Karpas-422 (cell line): ENCODE measurements around the gene OR6C75. TPM values are rescaled to one million over a fixed set of nuclear protein-coding genes. Genes with fewer than 3 reads are reported as not detected.
"Not testable (repeated sequence)": the region's sequence is repeated elsewhere in the genome, so short reads cannot be mapped to it uniquely, and the experiment has no call there.

Source experiments
- DNase-seq: peaks from one replicate; pipeline ENCODE4 v3.0.0-alpha.2; 2015
- H2AFZ ChIP-seq: fragments of 200-600 bp; sonication (generic); 2 replicates; pipeline ENCODE4 v1.6.1; 2014; ENCODE audit warnings: antibody characterized with exemption, low read length, mixed read lengths
- H3K27ac ChIP-seq: fragments of 200-600 bp; sonication (generic); 2 replicates; pipeline ENCODE4 v1.5.1; 2014; ENCODE audit warnings: mild to moderate bottlenecking, low read length, moderate library complexity
- H3K27me3 ChIP-seq: fragments of 200-600 bp; sonication (generic); 2 replicates; pipeline ENCODE4 v1.6.1; 2014; ENCODE audit warnings: low read length, mixed read lengths
- H3K36me3 ChIP-seq: fragments of 200-600 bp; sonication (generic); 2 replicates; pipeline ENCODE4 v1.6.1; 2014; ENCODE audit warnings: low read length, mixed read lengths; ENCODE audit not compliant: insufficient read depth
- H3K4me1 ChIP-seq: fragments of 200-600 bp; sonication (generic); 2 replicates; pipeline ENCODE4 v1.6.1; 2014; ENCODE audit warnings: mild to moderate bottlenecking, low read length, mixed read lengths
- H3K4me2 ChIP-seq: fragments of 200-600 bp; sonication (generic); 2 replicates; pipeline ENCODE4 v1.6.1; 2014; ENCODE audit warnings: low read length, low read depth, mild to moderate bottlenecking; ENCODE audit not compliant: poor library complexity, severe bottlenecking
- H3K4me3 ChIP-seq: fragments of 200-600 bp; sonication (generic); 2 replicates; pipeline ENCODE4 v1.5.1; 2014; ENCODE audit warnings: mild to moderate bottlenecking, antibody characterized with exemption, low read length, mixed read lengths
- H3K79me2 ChIP-seq: fragments of 200-600 bp; sonication (generic); 2 replicates; pipeline ENCODE4 v1.6.1; 2014; ENCODE audit warnings: mild to moderate bottlenecking, low read length, mixed read lengths
- H3K9ac ChIP-seq: fragments of 200-600 bp; sonication (generic); 2 replicates; pipeline ENCODE4 v1.6.0; 2014; ENCODE audit warnings: low read length
- H3K9me2 ChIP-seq: fragments of 200-600 bp; sonication (generic), shearing (Covaris generic); replicated peaks from 2 replicates; pipeline ENCODE4 v1.6.0; 2014; ENCODE audit warnings: mild to moderate bottlenecking, low read length, moderate library complexity; ENCODE audit not compliant: insufficient read depth
- H3K9me3 ChIP-seq: fragments of 300-700, 200-600 bp; sonication (generic); 2 replicates; pipeline ENCODE4 v1.6.1; 2014; ENCODE audit warnings: low read length, mixed read lengths
- H4K20me1 ChIP-seq: fragments of 200-600 bp; sonication (generic); 2 replicates; pipeline ENCODE4 v1.6.1; 2014; ENCODE audit warnings: mild to moderate bottlenecking, antibody characterized with exemption, low read length, low read depth; ENCODE audit not compliant: insufficient read depth
- total RNA-seq: library from RNA; depleted of rRNA; stranded (reverse); fragments of >200 nt; shearing (Covaris generic); gene quantifications from 2 replicates; pipeline ENCODE4 v1.2.3, GENCODE V29; 2014; ENCODE audit warnings: low replicate concordance; rRNA removed

The OR6C75 gene
- total RNA-seq: not detected in 2 replicates

DNA sequence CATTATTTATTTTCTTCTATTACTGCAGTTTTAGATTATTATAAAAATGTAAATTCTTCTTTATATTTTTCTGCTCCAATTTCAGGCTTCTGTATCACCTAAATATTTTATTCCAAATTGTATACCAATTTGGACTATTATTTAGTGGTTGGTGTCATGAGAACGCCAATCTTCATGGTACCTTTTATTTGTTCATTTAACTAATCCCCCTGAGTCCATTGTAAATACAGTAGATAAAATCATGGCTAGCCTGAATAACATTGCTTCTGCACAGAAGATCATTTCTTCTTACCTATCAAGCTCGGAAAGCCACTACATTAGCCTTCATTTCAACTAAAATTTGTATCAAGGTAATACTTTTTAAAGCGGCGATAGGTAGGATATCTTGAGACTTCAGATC is at the start of gene OR6C75:
Gene OR6C75 (plus strand): TSS at position 301 of the 400 bp plus-strand sequence. CDS start 2,136 bp downstream, outside the sequence.
- Histone ChIP-seq H3K4me2 (no peak within 1 kb of the TSS), H3K36me3 (no peaks in the 10 kb centered on the region), H3K79me2 (no peaks in the 10 kb centered on the region), H3K4me3 (no peak within 1 kb of the TSS), H3K27ac (no peak within 1 kb of the TSS), H3K9me3 (no peaks in the 10 kb centered on the region), H3K4me1 (no peaks in the 10 kb centered on the region), H3K9ac (no peak within 1 kb of the TSS), H3K27me3 (no peaks in the 10 kb centered on the region), H3K9me2 (no peaks in the 10 kb centered on the region), H4K20me1 (no peaks in the 10 kb centered on the region), H2AFZ (no peak within 1 kb of the TSS)
- DNase-seq: no peak

DNA sequence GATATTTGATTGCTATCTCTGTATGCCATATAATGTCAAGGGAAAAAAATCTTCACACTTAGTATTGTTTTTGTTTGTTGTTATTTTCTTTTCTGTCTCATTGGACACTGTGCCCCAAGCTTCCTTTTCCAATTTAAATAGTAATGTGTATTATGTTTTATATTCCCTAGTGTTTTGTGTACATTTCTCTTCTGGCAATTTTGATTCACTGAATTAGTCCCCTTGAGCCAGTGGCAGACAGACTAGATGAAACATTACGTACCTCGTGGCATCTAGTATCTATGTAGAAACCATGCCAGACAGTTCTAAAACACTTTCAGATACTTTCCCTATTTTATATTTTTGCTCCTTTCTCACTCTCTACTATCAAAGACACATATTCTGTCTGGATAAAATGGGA is 48.7 kb upstream of the OR6C75 start, which contains the start of gene OR6C1:
Gene OR6C1 (plus strand): TSS at position 301 of the 400 bp plus-strand sequence. CDS start 6,257 bp downstream, outside the sequence.
- H3K9me3 ChIP-seq: no peaks in the 10 kb centered on the region
- no peak within 1 kb of the TSS for H3K4me2 ChIP-seq
- H3K27ac ChIP-seq: no peak within 1 kb of the TSS
- H4K20me1 ChIP-seq: no peaks in the 10 kb centered on the region
- no peak within 1 kb of the TSS for H3K9ac ChIP-seq
- H3K4me1 ChIP-seq: no peaks in the 10 kb centered on the region
- no peak for DNase-seq
- H2AFZ ChIP-seq: no peak within 1 kb of the TSS
- no peaks in the 10 kb centered on the region for H3K9me2 ChIP-seq
- no peaks in the 10 kb centered on the region for H3K27me3 ChIP-seq
- no peaks in the 10 kb centered on the region for H3K36me3 ChIP-seq
- no peak within 1 kb of the TSS for H3K4me3 ChIP-seq
- no peaks in the 10 kb centered on the region for H3K79me2 ChIP-seq

DNA sequence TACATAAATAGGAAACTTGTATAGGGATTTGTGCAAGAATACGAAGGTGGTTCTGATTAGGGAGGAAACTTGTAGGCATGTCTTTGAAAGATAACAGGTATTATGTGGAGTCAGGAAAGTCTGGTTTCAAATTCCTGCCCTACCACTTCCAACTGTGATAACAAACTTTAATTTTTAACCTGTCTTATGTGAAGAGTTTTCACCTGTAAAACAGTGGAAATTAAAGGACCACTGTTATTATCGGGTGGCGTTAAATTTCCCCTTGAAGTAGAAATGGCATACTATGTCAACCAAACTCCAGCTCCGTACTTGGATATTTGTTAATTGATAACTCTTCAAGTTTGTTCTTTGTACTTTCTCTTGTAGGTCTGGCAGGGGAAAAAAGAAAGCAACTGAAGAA is 42.6 kb upstream of the OR6C75 start:
- no peaks in the 10 kb centered on the region for H4K20me1 ChIP-seq
- no peak overlapping the region for H3K4me3 ChIP-seq
- H3K27ac ChIP-seq: no peak overlapping the region
- H3K4me1 ChIP-seq: no peaks in the 10 kb centered on the region
- H2AFZ ChIP-seq: no peak overlapping the region
- no peaks in the 10 kb centered on the region for H3K9me2 ChIP-seq
- no peak overlapping the region for H3K9ac ChIP-seq
- no peak for DNase-seq
- H3K79me2 ChIP-seq: no peaks in the 10 kb centered on the region
- no peak overlapping the region for H3K4me2 ChIP-seq
- no peaks in the 10 kb centered on the region for H3K27me3 ChIP-seq
- no peaks in the 10 kb centered on the region for H3K9me3 ChIP-seq
- no peaks in the 10 kb centered on the region for H3K36me3 ChIP-seq

DNA sequence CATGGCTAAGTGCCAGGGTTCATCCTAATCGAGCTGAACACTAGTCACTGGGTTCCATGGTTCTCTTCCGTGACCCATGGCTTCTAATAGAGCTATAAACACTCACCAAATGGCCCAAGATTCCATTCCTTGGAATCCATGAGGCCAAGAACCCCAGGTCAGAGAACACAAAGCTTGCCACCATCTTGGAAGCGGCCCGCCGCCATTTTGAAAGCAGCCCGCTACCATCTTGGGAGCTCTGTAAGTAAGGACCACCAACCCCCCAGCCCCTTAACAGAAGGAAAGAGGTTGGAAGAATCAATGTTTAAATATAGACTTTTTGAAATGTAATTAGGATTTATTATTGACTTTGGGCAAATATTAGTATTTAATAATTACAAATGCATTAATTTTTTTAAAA is 37.0 kb upstream of the OR6C75 start:
- H3K27ac ChIP-seq, H3K9me2 ChIP-seq, H3K36me3 ChIP-seq, H4K20me1 ChIP-seq, H2AFZ ChIP-seq, H3K27me3 ChIP-seq, H3K79me2 ChIP-seq, H3K4me2 ChIP-seq, H3K4me1 ChIP-seq, H3K4me3 ChIP-seq, DNase-seq, H3K9ac ChIP-seq, H3K9me3 ChIP-seq: not testable (repeated sequence)

DNA sequence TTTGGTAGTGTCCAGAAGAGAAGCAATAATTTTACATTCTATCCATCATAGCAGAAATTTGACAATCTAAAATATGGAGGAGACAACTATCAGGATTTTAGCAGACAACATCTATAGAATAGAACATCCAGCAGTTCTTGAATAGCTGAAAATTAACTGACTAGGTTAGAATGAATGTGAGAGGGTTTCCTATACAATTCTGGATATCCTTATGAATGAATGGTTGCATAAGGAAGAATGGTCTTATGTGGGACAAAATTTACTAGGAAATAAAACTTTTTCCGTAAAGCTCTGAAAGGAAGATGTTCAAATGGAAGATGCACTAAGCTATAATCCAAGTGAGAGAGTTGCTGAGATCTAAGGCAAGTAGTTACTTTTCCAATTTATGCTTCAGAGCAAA is 32.3 kb upstream of the OR6C75 start, which contains the start of gene OR6C3:
Gene OR6C3 (plus strand): TSS at position 301 of the 400 bp plus-strand sequence. CDS start 955 bp downstream, outside the sequence.
- no peaks in the 10 kb centered on the region for H4K20me1 ChIP-seq
- no peak within 1 kb of the TSS for H3K9ac ChIP-seq
- no peak within 1 kb of the TSS for H2AFZ ChIP-seq
- H3K9me3 ChIP-seq: no peaks in the 10 kb centered on the region
- no peak within 1 kb of the TSS for H3K27ac ChIP-seq
- DNase-seq: no peak
- H3K36me3 ChIP-seq: no peaks in the 10 kb centered on the region
- no peaks in the 10 kb centered on the region for H3K4me1 ChIP-seq
- no peak within 1 kb of the TSS for H3K4me3 ChIP-seq
- H3K79me2 ChIP-seq: no peaks in the 10 kb centered on the region
- no peak within 1 kb of the TSS for H3K4me2 ChIP-seq
- H3K9me2 ChIP-seq: no peaks in the 10 kb centered on the region
- no peaks in the 10 kb centered on the region for H3K27me3 ChIP-seq

DNA sequence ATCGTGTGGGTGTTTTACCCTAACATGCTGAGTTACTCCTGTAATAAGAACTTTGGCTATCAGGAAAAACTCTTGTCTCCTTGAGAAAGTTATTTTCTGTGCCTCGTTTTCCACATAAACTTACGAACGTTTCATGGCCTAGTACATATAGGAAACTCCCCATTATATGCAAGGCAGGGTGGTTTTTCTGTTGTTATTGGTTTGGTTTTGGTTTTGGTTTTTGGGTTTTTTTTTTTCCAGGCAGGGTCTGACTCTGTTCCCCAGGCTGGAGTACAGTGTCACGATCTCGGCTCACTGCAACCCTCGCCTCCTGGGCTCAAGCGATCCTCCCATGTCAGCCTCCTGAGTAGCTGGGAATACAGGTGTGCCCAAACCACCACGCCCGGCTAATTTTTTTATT is 26.8 kb upstream of the OR6C75 start:
- Histone ChIP-seq H3K9ac (no peak overlapping the region), H3K27ac (no peak overlapping the region), H2AFZ (no peak overlapping the region), H3K4me2 (no peak overlapping the region), H3K36me3 (no peaks in the 10 kb centered on the region), H3K9me3 (no peaks in the 10 kb centered on the region), H4K20me1 (no peaks in the 10 kb centered on the region), H3K27me3 (no peaks in the 10 kb centered on the region), H3K9me2 (no peaks in the 10 kb centered on the region), H3K79me2 (no peaks in the 10 kb centered on the region), H3K4me1 (no peaks in the 10 kb centered on the region), H3K4me3 (no peak overlapping the region)
- DNase-seq: no peak

DNA sequence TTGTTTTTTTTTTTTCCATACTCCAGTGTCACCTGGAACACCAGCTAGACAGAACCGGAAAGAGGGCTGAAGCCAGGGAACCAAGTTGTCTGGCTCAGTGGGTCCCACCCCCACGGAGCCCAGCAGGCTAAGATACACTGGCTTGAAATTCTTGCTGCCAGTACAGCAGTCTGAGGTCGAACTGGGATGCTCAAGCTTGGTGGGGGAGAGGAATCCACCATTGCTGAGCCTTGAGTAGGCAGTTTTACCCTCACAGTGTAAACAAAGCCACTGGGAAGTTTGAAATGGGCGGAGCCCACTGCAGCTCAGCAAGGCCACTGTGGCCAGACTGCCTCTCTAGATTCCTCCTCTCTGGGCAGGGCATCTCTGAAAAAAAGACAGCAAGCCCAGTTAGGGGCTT is 7.4 kb upstream of the OR6C75 start:
- H3K9ac ChIP-seq, H3K4me1 ChIP-seq, H3K27ac ChIP-seq, H3K4me2 ChIP-seq, H3K4me3 ChIP-seq, H3K36me3 ChIP-seq, H3K9me2 ChIP-seq, H3K9me3 ChIP-seq, H4K20me1 ChIP-seq, DNase-seq, H2AFZ ChIP-seq, H3K27me3 ChIP-seq, H3K79me2 ChIP-seq: not testable (repeated sequence)

DNA sequence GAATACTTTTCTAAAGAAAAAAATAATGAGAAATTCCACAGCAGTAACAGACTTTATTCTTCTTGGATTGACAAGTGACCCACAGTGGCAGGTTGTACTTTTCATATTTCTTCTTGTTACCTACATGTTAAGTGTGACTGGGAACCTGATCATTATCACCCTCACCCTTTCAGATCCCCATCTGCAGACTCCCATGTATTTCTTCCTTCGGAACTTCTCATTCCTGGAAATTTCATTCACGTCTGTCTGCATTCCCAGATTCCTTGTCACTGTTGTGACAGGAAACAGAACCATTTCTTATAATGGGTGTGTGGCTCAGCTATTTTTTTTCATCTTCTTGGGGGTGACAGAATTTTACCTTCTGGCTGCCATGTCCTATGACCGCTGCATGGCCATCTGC is 2.3 kb downstream of the OR6C75 start:
- Histone ChIP-seq H3K79me2 (no peaks in the 10 kb centered on the region), H4K20me1 (no peaks in the 10 kb centered on the region), H3K36me3 (no peaks in the 10 kb centered on the region), H3K27me3 (no peaks in the 10 kb centered on the region), H3K9me2 (no peaks in the 10 kb centered on the region), H3K27ac (no peak overlapping the region), H2AFZ (no peak overlapping the region), H3K9me3 (no peaks in the 10 kb centered on the region), H3K4me3 (no peak overlapping the region), H3K4me1 (no peaks in the 10 kb centered on the region), H3K4me2 (no peak overlapping the region), H3K9ac (no peak overlapping the region)
- no peak for DNase-seq

DNA sequence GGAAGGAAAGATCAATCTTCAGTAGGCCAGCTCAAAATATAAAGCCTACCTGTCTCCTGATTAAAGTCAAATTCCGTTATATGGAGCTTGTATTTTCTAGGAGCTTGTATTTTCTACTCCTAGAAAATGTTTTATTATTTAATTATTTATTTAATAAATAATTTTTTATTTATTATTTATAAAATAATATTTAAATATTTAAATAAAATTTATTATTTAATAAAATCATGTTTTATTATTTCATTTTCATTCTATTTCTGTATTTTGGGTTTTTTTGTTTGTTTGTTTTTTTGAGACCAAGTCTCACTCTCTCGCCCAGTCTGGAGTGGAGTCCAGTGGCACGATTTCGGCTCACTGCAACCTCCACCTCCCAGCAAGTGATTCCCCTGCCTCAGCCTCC is 9.7 kb downstream of the OR6C75 start:
- Histone ChIP-seq H3K36me3 (no peaks in the 10 kb centered on the region), H3K4me2 (no peak overlapping the region), H3K9ac (no peak overlapping the region), H3K79me2 (no peaks in the 10 kb centered on the region), H3K27ac (no peak overlapping the region), H3K9me2 (no peaks in the 10 kb centered on the region), H4K20me1 (no peaks in the 10 kb centered on the region), H3K27me3 (no peaks in the 10 kb centered on the region), H2AFZ (no peak overlapping the region), H3K9me3 (no peaks in the 10 kb centered on the region), H3K4me3 (no peak overlapping the region), H3K4me1 (no peaks in the 10 kb centered on the region)
- DNase-seq: no peak
